Stimulated activated CD4-positive, alpha-beta T cell treated with anti-CD3 and anti-CD28 coated beads, Interleukin-12 subunit alpha, Interleukin-12 subunit beta, amount 100 ng/mL, for 48 hours (primary cell): ENCODE data around the gene CUL4A.

Experiments used
- DNase-seq, 3 donors: peaks; one replicate each; pipeline ENCODE4 v3.0.0-alpha.2; 2020; ENCODE audit warnings: low read depth in 2 of 3, low spot score in 1 of 3

The CUL4A gene

GRCh38 chr13:113207890-113208420 lies 1.5 kb upstream of the CUL4A start:
- DNase-seq: no peak

DNA sequence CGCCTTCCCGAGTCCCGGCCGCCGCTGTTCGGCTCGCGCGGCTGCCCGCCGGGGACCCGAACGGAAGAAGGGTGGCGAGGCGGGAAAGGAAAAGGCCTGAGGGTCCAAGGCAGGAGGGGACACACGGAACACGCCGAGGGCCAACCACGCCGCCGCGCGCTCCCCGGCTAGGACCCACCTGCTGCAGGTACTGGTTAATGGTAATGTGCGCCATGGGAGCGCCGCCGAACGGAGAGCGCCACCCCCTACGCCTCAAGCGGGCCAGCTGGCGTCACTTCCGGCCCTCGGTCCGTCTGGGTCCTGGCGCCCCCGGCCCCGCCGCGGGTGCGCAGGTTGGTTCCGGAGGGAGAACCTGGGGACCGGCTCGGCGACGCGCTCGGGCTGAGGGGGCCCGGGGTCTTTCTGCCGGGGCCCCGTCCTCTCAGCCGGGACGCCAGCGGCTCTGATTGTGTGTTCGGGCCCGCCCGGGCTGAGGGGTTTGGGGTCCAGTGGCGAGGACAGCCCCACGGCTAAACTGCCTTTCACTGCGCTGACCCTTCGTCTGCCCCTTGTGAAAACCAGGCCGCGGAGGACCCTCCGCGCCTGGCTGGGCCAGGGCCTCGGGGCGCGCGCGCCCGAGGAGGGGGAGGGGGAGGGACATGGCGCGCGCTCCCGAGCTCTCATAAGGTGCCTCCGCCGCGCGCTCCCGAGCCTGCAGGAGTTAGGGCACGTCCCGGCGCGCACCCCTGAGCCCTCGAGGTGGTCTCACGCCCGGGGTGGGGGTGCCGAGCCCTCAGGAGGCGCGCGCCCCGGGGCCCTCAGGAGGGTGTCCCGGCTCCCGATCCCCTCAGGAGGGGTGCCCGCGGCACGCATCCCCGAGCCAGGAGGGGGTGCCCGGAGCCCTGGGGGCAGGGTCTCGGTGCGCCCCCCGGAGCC lies 735 bp upstream of the CUL4A start, which contains the start of gene PCID2:
TSS of gene PCID2 (minus strand) at position 249 of the 915 bp plus-strand sequence. CDS start at position 214, 35 bp downstream.
- DNase-seq: peak; percentile 81 to 93 (median 86)

DNA sequence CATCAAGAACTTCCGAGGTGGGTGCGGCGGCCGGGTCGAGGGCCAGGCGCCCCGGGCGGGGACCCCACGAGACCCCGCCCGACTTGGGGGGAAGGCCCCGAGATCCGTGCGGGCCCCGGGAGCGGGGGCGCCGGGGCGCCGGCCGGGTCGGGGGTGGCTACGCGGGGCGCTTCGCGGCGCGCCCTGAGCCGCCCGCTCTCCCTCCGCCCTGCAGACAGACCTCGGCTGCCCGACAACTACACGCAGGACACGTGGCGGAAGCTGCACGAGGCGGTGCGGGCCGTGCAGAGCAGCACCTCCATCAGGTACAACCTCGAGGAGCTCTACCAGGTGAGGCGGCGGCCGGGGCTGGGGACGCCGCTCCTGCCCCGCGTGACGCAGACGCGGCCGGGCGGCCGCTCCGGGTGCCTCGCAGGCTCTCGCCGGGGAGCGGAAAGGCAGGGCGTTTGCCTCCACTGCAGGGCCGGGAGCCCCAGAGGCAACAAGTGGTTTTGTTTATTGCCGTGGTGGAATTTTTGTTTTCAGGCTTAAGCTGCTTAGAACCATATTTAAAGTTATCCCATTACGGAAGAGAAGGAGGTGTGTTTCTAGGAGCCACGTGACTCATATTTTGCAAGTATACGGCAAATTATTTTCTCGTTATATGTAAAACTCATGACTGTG lies 477 bp downstream of the CUL4A start:
- peak; percentile 42 to 65 (median 56) for DNase-seq

DNA sequence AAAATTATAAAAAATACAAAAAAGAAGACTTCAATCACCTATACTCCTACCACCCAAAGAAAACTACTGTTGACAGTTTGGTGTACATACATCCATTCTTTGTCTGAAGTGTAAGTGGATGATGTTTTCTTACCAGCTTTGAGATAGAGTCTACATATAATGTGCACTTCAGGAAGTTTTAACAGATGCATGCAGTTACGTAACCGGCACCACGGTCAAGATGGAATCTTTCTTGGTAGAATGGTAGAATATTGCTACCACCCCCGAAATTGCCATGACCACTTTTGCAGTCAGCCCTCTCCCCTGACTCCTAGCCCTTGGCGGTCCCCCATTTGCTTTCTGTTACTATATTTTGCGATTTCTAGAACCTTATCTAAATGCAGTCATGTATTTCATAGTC lies 1.4 kb downstream of the CUL4A start:
- DNase-seq: no peak

- no peak for DNase-seq
These were observed 2.4 kb downstream of the CUL4A start for GRCh38 chr13:113211774-113212173.

DNA sequence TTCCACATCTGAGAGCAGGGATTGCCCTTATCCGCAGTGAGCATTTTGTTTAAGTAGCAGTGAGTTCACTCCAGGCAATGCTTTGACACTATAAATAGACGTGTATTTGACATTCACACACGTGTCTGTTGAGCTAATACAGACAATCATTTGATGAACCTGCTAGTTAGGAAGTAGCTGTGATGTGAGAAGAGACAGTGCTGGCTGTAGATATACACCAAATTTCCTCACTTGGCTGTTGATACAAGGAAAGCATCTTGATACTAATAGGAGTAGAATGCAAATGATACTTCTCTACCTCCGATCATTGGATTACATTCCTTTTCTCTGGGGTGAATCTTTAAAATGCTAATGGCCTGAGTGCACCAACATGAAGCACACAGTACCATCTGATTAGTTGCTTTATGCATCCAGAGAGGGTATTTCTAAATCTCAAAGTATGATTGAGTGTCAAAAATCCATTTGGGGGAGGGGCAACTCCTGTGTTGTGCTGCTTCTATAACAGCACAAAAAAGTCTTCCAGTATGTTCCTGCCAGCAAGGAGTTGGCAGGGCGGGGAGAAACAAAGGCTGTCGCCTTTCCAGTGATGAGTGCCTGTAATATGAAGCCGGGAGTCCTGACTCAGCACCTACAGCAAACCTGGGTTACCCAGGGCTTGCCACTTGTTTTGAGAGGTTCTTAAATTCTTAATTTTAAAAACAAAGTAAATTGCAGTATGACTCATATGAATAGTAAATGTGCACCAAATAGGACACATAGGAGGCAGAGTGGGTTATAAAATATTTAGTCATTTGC lies 7.0 kb downstream of the CUL4A start:
- no peak for DNase-seq

- DNase-seq: no peak
These were observed 9.2 kb downstream of the CUL4A start for GRCh38 chr13:113218586-113218985.

DNA sequence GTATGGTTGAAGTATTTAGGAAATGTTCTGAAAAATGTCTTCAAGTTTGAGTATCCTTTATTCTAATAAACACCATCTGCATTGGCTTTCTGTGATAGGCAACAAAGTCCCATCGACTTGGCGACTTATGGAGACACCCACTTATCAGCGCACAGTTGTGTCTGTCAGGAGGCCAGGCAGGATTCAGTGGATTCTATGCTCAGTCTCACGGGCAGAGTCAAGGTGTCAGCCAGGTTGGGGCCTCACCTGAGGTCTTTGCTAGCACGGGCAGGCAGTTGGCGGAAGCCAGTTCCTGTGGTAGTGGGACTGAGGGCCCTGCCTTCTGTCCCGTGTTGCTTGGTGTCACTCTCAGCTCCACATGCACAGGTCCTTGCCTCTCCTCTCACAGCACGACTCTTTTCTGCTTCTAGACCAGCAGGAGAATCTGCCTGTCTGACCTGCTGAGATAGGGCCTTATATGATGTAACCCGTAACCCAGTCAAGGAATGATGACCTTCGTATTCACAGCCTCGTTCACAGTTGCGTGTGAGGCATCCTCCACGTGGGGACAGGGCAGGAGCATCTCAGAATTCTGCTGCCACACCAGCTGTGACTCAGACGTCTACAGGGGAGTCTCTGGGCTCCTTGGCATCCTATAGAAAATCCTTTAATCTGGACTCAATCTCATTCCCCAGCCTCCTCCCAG lies 10.0 kb downstream of the CUL4A start:
- DNase-seq: no peak

DNA sequence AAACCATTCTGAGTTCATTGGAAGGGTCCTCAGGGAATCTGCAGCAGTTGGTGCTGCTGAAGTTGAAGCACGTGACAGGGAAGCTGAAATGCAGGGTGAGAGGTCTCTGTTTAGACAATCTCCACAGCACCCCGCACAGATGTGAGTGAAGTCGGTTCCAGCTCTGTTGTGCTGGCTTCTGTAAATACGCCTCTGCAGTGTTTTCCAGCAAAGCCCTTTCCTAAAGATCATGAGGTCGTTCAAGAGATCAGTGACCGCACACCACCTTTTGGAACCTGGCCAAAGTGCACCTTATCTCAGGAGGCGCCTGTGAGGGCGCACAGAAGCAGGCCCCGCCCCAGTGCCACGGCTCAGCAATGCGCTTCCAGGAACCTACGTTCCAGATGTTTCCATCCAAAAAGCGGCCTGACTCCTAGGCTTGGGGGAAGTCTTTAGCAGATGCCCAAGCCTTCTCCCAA lies 10.8 kb downstream of the CUL4A start:
- DNase-seq: no peak

GRCh38 chr13:113220877-113221276 lies 11.5 kb downstream of the CUL4A start:
- DNase-seq: no peak

- no peak for DNase-seq
These were observed 13.7 kb downstream of the CUL4A start for GRCh38 chr13:113223070-113223469.

DNA sequence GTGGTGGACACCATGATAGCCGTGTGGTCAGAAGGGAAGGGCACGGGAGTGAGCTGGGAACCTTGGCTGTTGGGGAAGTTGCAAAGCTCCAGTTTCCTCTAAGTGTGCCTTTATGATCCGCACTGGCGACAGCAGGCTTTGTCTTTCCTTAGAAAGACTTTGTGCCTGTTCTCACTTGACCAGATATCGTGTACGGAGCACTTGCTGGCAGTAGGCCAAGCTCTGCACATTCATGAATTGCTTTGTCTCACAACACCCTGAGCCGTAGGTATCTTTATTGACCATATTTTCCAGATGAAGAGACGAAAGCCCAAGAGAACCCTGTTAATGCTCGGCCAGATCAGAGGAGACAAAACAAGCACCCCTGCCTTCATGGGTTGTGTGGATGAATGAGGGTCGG lies 15.1 kb downstream of the CUL4A start:
- no peak for DNase-seq

DNA sequence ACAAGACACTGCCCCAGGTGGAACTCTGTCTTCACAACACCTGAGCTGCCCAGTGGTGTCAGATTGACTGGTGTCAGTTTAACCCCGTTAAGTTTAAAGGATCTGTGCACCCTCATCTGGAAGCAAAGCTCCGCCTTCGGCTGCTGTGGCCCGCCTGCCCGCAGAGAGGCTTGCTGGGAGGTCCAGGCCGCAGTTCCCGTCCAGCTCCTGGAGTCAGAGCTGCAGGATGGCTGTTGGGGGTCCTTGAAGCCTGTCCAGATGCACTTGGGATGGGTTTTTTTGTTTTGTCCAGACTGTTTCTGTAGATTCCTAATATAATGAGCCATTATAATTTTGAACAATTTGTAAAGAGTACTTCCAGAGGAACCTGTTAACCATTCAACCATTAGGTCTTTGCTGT lies 16.1 kb downstream of the CUL4A start:
- DNase-seq: no peak

DNA sequence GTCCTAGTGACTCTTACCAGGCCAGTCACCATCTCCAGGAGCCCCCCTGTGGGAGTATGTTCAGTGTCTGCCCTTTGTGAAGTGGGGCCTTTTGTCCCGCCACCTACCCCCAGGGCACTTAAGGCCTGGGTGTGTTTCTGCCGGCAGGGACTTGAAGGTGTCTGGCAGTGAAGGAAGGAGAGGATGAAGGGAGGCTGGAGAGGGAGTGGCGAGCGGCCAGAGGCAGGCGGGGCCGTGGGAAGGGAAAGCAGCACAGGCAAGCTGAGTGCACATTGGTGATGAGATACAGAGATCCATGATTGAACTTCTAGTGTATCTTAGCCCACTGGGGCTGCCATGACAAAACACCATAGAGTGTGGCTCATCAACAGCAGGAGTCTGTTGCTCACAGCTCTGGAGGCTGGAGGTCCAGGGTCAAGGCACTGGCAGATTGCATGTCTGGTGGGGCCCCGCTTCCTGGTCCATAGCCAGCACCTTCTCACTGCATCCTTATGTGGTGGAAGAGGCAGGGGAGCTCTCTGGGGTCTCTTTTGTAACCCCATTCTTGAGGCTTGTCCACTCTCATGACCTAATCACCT lies 17.5 kb downstream of the CUL4A start:
- DNase-seq: no peak

DNA sequence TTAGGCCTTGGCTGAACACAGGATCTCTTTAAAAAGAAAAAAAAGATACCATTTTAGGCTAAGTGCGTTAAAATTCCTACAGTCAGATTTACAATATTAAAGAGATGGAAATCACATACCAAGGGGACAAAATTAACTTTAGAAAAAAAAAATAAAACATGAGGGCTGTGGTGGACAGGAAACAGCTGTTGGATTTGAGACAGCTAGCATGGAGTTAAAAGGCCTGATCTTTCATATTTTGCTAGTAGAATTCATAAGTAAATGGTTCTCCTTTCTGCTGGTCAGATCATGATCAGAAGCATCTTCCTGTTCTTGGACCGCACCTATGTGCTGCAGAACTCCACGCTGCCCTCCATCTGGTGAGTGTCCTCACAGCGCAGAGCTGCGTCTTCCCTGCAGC lies 19.7 kb downstream of the CUL4A start:
- DNase-seq: no peak

DNA sequence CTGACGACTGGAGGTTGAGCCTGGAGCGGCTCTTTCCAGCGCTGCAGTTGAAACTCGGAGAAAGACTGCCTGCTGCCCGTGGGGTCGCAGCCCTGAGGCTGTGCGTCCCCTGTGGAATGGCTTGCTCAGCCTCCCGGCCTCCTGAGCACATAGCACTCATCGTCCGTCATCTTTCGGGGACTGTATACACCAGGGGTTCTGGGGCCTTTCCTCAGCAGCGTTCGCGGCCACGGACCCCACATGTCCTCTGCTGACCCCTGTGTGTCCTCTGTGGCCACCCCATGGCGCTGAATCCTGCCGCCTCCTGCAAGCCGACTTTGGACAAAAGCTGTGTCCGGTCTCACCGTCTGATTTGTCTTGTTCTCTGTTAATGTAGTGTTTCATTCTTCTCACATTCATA lies 20.4 kb downstream of the CUL4A start:
- no peak for DNase-seq

GRCh38 chr13:113231306-113232207 lies 22.1 kb downstream of the CUL4A start:
- DNase-seq: no peak

GRCh38 chr13:113232208-113233003 lies 23.0 kb downstream of the CUL4A start:
- no peak for DNase-seq
